ENCODE measurements around the gene PDZRN3.

DNA sequence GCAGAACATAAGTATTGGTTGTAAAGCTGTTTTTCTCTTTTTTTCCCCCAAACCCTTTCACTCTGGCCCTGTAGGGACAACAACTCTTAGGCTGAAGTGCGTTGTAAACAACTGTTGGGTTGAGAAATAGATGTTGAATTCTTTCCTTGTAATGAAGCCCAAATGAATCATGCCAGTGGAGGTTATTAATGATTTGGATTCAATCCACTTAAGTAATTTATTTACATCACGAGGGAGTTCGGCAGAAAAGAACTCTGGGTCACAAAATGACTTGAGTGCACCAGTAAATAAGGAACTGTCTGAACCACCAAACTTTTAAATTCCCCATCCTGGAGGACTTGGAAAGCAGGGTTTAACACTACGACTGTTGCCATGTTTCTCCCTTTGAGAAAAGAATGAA is 218.9 kb downstream of the PDZRN3 start:
- TF ChIP-seq, protein P1, sequence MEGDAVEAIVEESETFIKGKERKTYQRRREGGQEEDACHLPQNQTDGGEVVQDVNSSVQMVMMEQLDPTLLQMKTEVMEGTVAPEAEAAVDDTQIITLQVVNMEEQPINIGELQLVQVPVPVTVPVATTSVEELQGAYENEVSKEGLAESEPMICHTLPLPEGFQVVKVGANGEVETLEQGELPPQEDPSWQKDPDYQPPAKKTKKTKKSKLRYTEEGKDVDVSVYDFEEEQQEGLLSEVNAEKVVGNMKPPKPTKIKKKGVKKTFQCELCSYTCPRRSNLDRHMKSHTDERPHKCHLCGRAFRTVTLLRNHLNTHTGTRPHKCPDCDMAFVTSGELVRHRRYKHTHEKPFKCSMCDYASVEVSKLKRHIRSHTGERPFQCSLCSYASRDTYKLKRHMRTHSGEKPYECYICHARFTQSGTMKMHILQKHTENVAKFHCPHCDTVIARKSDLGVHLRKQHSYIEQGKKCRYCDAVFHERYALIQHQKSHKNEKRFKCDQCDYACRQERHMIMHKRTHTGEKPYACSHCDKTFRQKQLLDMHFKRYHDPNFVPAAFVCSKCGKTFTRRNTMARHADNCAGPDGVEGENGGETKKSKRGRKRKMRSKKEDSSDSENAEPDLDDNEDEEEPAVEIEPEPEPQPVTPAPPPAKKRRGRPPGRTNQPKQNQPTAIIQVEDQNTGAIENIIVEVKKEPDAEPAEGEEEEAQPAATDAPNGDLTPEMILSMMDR (IDR thresholded peaks at IDR 0.05), result peak in 1 of 4 experiments; percentile 26
- peak; percentile 85 for TF ChIP-seq POLR2AphosphoS5 (IDR thresholded peaks at IDR 0.05)
